Natural killer cell treated with Interleukin-12 subunit alpha and Interleukin-12 subunit beta and Interleukin-15 and Interleukin-18, amount 100 ng/mL, for 72 hours (primary cell): Measurements from ENCODE around the gene SERHL2. TPM values are rescaled to one million over a fixed set of nuclear protein-coding genes. Genes with fewer than 3 reads are reported as not detected.
A peak's percentile ranks its signal among the peaks of the same experiment; 100 is the strongest.
"Not testable (repeated sequence)": the region's sequence is repeated elsewhere in the genome, so short reads cannot be mapped to it uniquely, and the experiment has no call there.

Experiments used
- ATAC-seq, 2 donors: fragments of 150-1000 bp; cut with Tn5 transposase in 1 of 2; sonication (Bioruptor Pico), chemical (Tn5 transposase) in 1 of 2; 2 replicates each; pipeline ENCODE4 v1.10.0; 2021
- DNase-seq: peaks from one replicate; pipeline ENCODE4 v3.0.0; 2022; ENCODE audit warnings: low spot score
- H3K27ac Mint-ChIP-seq, 2 donors: 1 replicate in 1 of 2; 2 replicates in 1 of 2; pipeline ENCODE4 v1.8.0; 2022; ENCODE audit warnings: mixed read lengths in 2 of 2, mild to moderate bottlenecking in 1 of 2, moderate library complexity in 1 of 2
- H3K27me3 Mint-ChIP-seq, 2 donors: 1 replicate in 1 of 2; 2 replicates in 1 of 2; pipeline ENCODE4 v1.8.0; 2022; ENCODE audit warnings: mixed read lengths in 2 of 2
- H3K36me3 Mint-ChIP-seq: one replicate; pipeline ENCODE4 v1.8.0; 2022; ENCODE audit warnings: mixed read lengths
- H3K4me1 Mint-ChIP-seq, 2 donors: 1 replicate in 1 of 2; 2 replicates in 1 of 2; pipeline ENCODE4 v1.8.0; 2022; ENCODE audit warnings: low read depth in 2 of 2, mixed read lengths in 2 of 2, mild to moderate bottlenecking in 1 of 2
- H3K4me3 Mint-ChIP-seq: one replicate; pipeline ENCODE4 v1.8.0; 2022; ENCODE audit warnings: mixed read lengths
- H3K9me3 Mint-ChIP-seq: 2 replicates; pipeline ENCODE4 v1.8.0; 2022; ENCODE audit warnings: mixed read lengths
- total RNA-seq, 2 donors: library from RNA; stranded (reverse); gene quantifications; one replicate each; pipeline ENCODE4 v1.2.3, GENCODE V29; 2022

SERHL2 gene
- total RNA-seq, 2 donors from 2014 or later: not detected

- ATAC-seq, H3K9me3 Mint-ChIP-seq, H3K27ac Mint-ChIP-seq, H3K27me3 Mint-ChIP-seq, H3K36me3 Mint-ChIP-seq, H3K4me3 Mint-ChIP-seq, H3K4me1 Mint-ChIP-seq: not testable (repeated sequence)
- DNase-seq: peak; percentile 13
Observed at GRCh38 chr22:42574046-42574445, 20.3 kb downstream of the SERHL2 start.

GRCh38 chr22:42574468-42574867, 20.7 kb downstream of the SERHL2 start:
- H3K27ac Mint-ChIP-seq, DNase-seq, H3K4me1 Mint-ChIP-seq, H3K4me3 Mint-ChIP-seq, ATAC-seq, H3K27me3 Mint-ChIP-seq, H3K36me3 Mint-ChIP-seq, H3K9me3 Mint-ChIP-seq: not testable (repeated sequence)

- H3K27me3 Mint-ChIP-seq, DNase-seq, ATAC-seq, H3K9me3 Mint-ChIP-seq, H3K4me1 Mint-ChIP-seq, H3K36me3 Mint-ChIP-seq, H3K4me3 Mint-ChIP-seq, H3K27ac Mint-ChIP-seq: not testable (repeated sequence)
Observed at GRCh38 chr22:42575996-42576574, 22.3 kb downstream of the SERHL2 start.

GRCh38 chr22:42577141-42577540, 23.4 kb downstream of the SERHL2 start:
- not testable (repeated sequence) for H3K9me3 Mint-ChIP-seq, H3K27ac Mint-ChIP-seq, H3K4me3 Mint-ChIP-seq, H3K27me3 Mint-ChIP-seq, H3K36me3 Mint-ChIP-seq, DNase-seq, ATAC-seq
- peaks cover 6 to 11% of the 10 kb centered on the region in 2 donors for H3K4me1 Mint-ChIP-seq

GRCh38 chr22:42577623-42578240, 24.0 kb downstream of the SERHL2 start:
- Mint-ChIP-seq H3K9me3 (no peaks in the 10 kb centered on the region), H3K4me1 (peaks cover 10 to 14% of the 10 kb centered on the region in 2 donors), H3K4me3 (no peak overlapping the region), H3K27ac (no peak overlapping the region), H3K27me3 (no peaks in the 10 kb centered on the region), H3K36me3 (peaks cover 6% of the 10 kb centered on the region)
- ATAC-seq (no peak), DNase-seq (no peak)

GRCh38 chr22:42580040-42580439, 26.3 kb downstream of the SERHL2 start:
- not testable (repeated sequence) for H3K9me3 Mint-ChIP-seq, H3K27me3 Mint-ChIP-seq, H3K27ac Mint-ChIP-seq, H3K4me3 Mint-ChIP-seq, ATAC-seq, H3K36me3 Mint-ChIP-seq, DNase-seq
- H3K4me1 Mint-ChIP-seq: peaks cover 10 to 14% of the 10 kb centered on the region in 2 donors

GRCh38 chr22:42581194-42581761, 27.5 kb downstream of the SERHL2 start:
- ATAC-seq, DNase-seq, H3K36me3 Mint-ChIP-seq, H3K9me3 Mint-ChIP-seq, H3K27me3 Mint-ChIP-seq: not testable (repeated sequence)
- Mint-ChIP-seq H3K27ac (peak overlapping the region; percentile 83 to 92), H3K4me3 (peak overlapping the region; percentile 98), H3K4me1 (peaks cover 10 to 14% of the 10 kb centered on the region in 2 donors)

GRCh38 chr22:42581762-42582716, 28.3 kb downstream of the SERHL2 start:
- H3K36me3 Mint-ChIP-seq: peaks cover 6% of the 10 kb centered on the region

GRCh38 chr22:42582987-42583386, 29.2 kb downstream of the SERHL2 start:
- H3K27me3 Mint-ChIP-seq: no peaks in the 10 kb centered on the region
- no peak overlapping the region for H3K4me3 Mint-ChIP-seq
- ATAC-seq: no peak
- peaks cover 13% of the 10 kb centered on the region for H3K36me3 Mint-ChIP-seq
- peaks cover 14% of the 10 kb centered on the region in 2 donors for H3K4me1 Mint-ChIP-seq
- DNase-seq: no peak
- H3K27ac Mint-ChIP-seq: no peak overlapping the region
- no peaks in the 10 kb centered on the region for H3K9me3 Mint-ChIP-seq

More at GRCh38 chr22:42581762-42582716, 28.3 kb downstream of the SERHL2 start:
- ATAC-seq: peak; percentile 90 to 93
- Mint-ChIP-seq H3K4me3 (peak overlapping the region; percentile 98), H3K27me3 (no peaks in the 10 kb centered on the region), H3K4me1 (peaks cover 10 to 14% of the 10 kb centered on the region in 2 donors), H3K27ac (peak overlapping the region; percentile 83 to 92), H3K9me3 (no peaks in the 10 kb centered on the region)
- DNase-seq: peak; percentile 81

GRCh38 chr22:42584364-42584940, 30.7 kb downstream of the SERHL2 start:
- peaks cover 15% of the 10 kb centered on the region for H3K36me3 Mint-ChIP-seq

GRCh38 chr22:42585096-42585495, 31.3 kb downstream of the SERHL2 start:
- Mint-ChIP-seq H3K27ac (peak overlapping the region in 1 of 2 donors; percentile 75), H3K27me3 (no peaks in the 10 kb centered on the region), H3K9me3 (no peaks in the 10 kb centered on the region), H3K36me3 (peaks cover 20% of the 10 kb centered on the region), H3K4me1 (peaks cover 14 to 18% of the 10 kb centered on the region in 2 donors), H3K4me3 (no peak overlapping the region)
- ATAC-seq: no peak
- DNase-seq: no peak

More at GRCh38 chr22:42584364-42584940, 30.7 kb downstream of the SERHL2 start:
- peaks cover 14% of the 10 kb centered on the region in 2 donors for H3K4me1 Mint-ChIP-seq
- no peaks in the 10 kb centered on the region for H3K9me3 Mint-ChIP-seq
- H3K27ac Mint-ChIP-seq: no peak overlapping the region
- no peaks in the 10 kb centered on the region for H3K27me3 Mint-ChIP-seq
- H3K4me3 Mint-ChIP-seq: no peak overlapping the region
- ATAC-seq: no peak
- DNase-seq: peak; percentile 46

GRCh38 chr22:42586381-42586780, 32.6 kb downstream of the SERHL2 start:
- H3K4me3 Mint-ChIP-seq: no peak overlapping the region
- no peak for ATAC-seq
- no peaks in the 10 kb centered on the region for H3K27me3 Mint-ChIP-seq
- H3K36me3 Mint-ChIP-seq: peaks cover 14% of the 10 kb centered on the region
- peak overlapping the region in 1 of 2 donors; percentile 3 for H3K27ac Mint-ChIP-seq
- peaks cover 7 to 14% of the 10 kb centered on the region in 2 donors for H3K4me1 Mint-ChIP-seq
- DNase-seq: no peak
- H3K9me3 Mint-ChIP-seq: no peaks in the 10 kb centered on the region

GRCh38 chr22:42587588-42588175, 33.9 kb downstream of the SERHL2 start:
- DNase-seq (peak; percentile 10), ATAC-seq (no peak)
- Mint-ChIP-seq H3K27me3 (no peaks in the 10 kb centered on the region), H3K27ac (no peak overlapping the region), H3K4me1 (peaks cover 0 to 8% of the 10 kb centered on the region in 2 donors), H3K9me3 (no peaks in the 10 kb centered on the region), H3K36me3 (peaks cover 14% of the 10 kb centered on the region), H3K4me3 (no peak overlapping the region)
